ENCODE results near the gene CAPN7. TPM values are rescaled to one million over a fixed set of nuclear protein-coding genes. Genes with fewer than 3 reads are reported as not detected.

CAPN7 gene
- total RNA-seq = 17.1 and 24.0 TPM in 2 replicates

GRCh38 chr3:15205934-15206661, at the start of gene CAPN7:
CAPN7 (plus strand) TSS chr3:15206246; CDS start chr3:15206496, 250 bp downstream.

Other genes with a start within 250 kb of the CAPN7 start
- gene MRPS25, start 140.9 kb upstream of the CAPN7 start, total RNA-seq = 44.7 and 64.8 TPM in 2 replicates
- gene RBSN, start 107.1 kb upstream of the CAPN7 start, total RNA-seq = 14.4 and 14.8 TPM in 2 replicates
- gene SH3BP5, start 126.3 kb downstream of the CAPN7 start, total RNA-seq = 8.8 and 13.9 TPM in 2 replicates
- 15.8 and 17.1 TPM in 2 replicates for gene METTL6, start 221.3 kb downstream of the CAPN7 start, total RNA-seq
- gene EAF1, start 221.4 kb downstream of the CAPN7 start, total RNA-seq = 19.1 and 20.4 TPM in 2 replicates

Data from hair follicular keratinocyte (primary cell).